Spleen (tissue), 11 donors: Measurements from ENCODE around the gene PNMA1. TPM values are rescaled to one million over a fixed set of nuclear protein-coding genes. Genes with fewer than 3 reads are reported as not detected.
"Not testable (repeated sequence)": the region's sequence is repeated elsewhere in the genome, so short reads cannot be mapped to it uniquely, and the experiment has no call there.

Source experiments
- DNase-seq: peaks from one replicate; pipeline ENCODE4 v3.0.0-alpha.2; 2020
- H3K27ac ChIP-seq, 8 donors: fragments of 200-600 bp; sonication (generic) in 7 of 8; 1 replicate in 4 of 8; 2 replicates in 4 of 8; pipeline versions ENCODE4 v1.5.0 to v1.8.0; 2016 to 2021; ENCODE audit warnings: inconsistent platforms in 4 of 8, mild to moderate bottlenecking in 4 of 8, moderate library complexity in 1 of 8
- H3K27me3 ChIP-seq, 7 donors: fragments of 200-600 bp; sonication (generic) in 6 of 7; replicated peaks in 1 of 7; 1 replicate in 4 of 7; 2 replicates in 3 of 7; pipeline versions ENCODE4 v1.5.0 to v1.8.0; 2016 to 2021; ENCODE audit warnings: inconsistent platforms in 3 of 7, mild to moderate bottlenecking in 1 of 7
- H3K36me3 ChIP-seq, 6 donors: fragments of 200-600 bp; sonication (generic) in 5 of 6; 1 replicate in 4 of 6; 2 replicates in 2 of 6; pipeline versions ENCODE4 v1.5.0 to v1.8.0; 2016 to 2021; ENCODE audit warnings: inconsistent platforms in 2 of 6
- H3K4me1 ChIP-seq, 6 donors: fragments of 200-600 bp; sonication (generic) in 5 of 6; 1 replicate in 3 of 6; 2 replicates in 3 of 6; pipeline versions ENCODE4 v1.5.0 to v1.8.0; 2016 to 2021; ENCODE audit warnings: inconsistent platforms in 3 of 6
- H3K4me3 ChIP-seq, 8 donors: fragments of 200-600 bp; sonication (generic) in 7 of 8; 1 replicate in 4 of 8; 2 replicates in 4 of 8; pipeline versions ENCODE4 v1.5.0 to v1.8.0; 2016 to 2021; ENCODE audit warnings: inconsistent platforms in 4 of 8, mild to moderate bottlenecking in 4 of 8, moderate library complexity in 2 of 8
- H3K9me3 ChIP-seq, 8 donors: fragments of 200-600 bp; sonication (generic) in 7 of 8; 1 replicate in 4 of 8; 2 replicates in 4 of 8; pipeline versions ENCODE4 v1.5.0 to v1.8.0; 2016 to 2021; ENCODE audit warnings: inconsistent platforms in 4 of 8
- POLR2A ChIP-seq, 3 donors: fragments of 450-650 bp; IDR thresholded peaks; one replicate each; pipeline ENCODE4 v1.5.1; 2017; ENCODE audit warnings: antibody characterized with exemption in 3 of 3, mild to moderate bottlenecking in 1 of 3
- POLR2AphosphoS5 ChIP-seq, 3 donors: sonication (generic); formaldehyde crosslinking; IDR thresholded peaks; one replicate each; pipeline ENCODE4 v1.5.1; 2017; ENCODE audit warnings: antibody characterized with exemption in 3 of 3
- WGBS, 5 donors: extraction: QIAGEN DNeasy Blood & Tissue Kit in 3 of 5; methylation state at CpG; one replicate each; pipeline versions ENCODE4 v1.1.5 to v1.1.7; 2013 to 2018; 5-methylcytosine and 5-hydroxymethylcytosine counted together
- intact Hi-C: fragments of 100-400 bp; cut with DNase I; formaldehyde crosslinking; loops from one replicate; pipeline ENCODE4 v1.15.0; 2023; ENCODE audit warnings: low total_unique reads
- polyA plus RNA-seq, 3 donors: library from polyadenylated mRNA; stranded (reverse); fragments of 200-250 nt; gene quantifications; one replicate each; pipeline ENCODE4 v1.2.1, GENCODE V29; 2013
- total RNA-seq, 7 donors: library from RNA; depleted of rRNA in 3 of 7; stranded (reverse); fragments of >200 nt in 3 of 7; fragmentation: NEBNext Ultra II Directional in 4 of 7; extraction: Animal tissue kit (Norgen Biotek cat#: 25700) in 4 of 7; gene quantifications; one replicate each; pipeline versions ENCODE4 v1.1.0 to v1.2.1, GENCODE V29; 2016 to 2021
- TF ChIP-seq, protein P1 (sequence below), 11 experiments: fragments of 200-600 bp in 7 of 11; fragments of 450-650 bp in 4 of 11; sonication (generic) in 4 of 11; IDR thresholded peaks in 8 of 11; conservative IDR thresholded peaks in 3 of 11; 1 replicate in 7 of 11; 2 replicates in 4 of 11; pipeline versions ENCODE4 v1.4.0 to v1.8.0; 2016 to 2021; ENCODE audit warnings: antibody characterized with exemption in 11 of 11, inconsistent platforms in 4 of 11, mild to moderate bottlenecking in 1 of 11
- donor health status: healthy with polysubstance abuse.
- donor health status: DM: no; HTN: no; CAD: no; lungs with moderate emphysema.
- donor health status: DM: no; HTN: no; CAD: no.
- donor health status: Bipolar disorder and iron deficiency.
- donor health status: healthy.
- donor health status: DM: no; HTN: no; CAD: no.
- donor health status: DM: yes; HTN: yes; CAD: no.

Gene PNMA1
- total and polyA plus RNA-seq, 10 donors = 13.1 to 31.8 (median 22.2) TPM

DNA sequence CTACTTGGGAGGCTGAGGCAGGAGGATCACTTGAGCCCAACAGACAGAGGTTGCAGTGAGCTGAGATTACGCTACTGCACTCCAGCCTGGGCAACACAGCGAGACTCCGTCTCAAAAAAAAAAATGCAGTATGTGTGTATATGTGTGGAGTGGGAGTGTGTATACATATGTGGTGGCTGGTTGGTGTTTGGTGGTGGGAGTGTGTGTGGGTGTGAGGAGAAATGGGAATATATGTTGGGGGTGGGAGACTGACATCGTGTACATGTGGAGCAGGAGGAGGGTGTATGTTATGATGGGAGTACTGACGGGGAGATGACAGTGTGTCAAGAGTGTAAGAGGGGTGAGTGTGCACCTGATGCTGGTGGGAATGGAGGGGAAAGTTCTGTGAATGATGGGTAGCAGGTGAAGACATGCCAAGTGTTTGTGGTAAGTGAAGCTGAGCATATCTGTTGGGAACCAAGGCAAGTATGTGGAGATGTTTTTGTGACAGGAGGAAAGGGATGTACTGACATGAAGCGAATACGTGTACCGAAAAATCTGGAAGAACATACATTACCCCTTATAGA, 4.2 kb downstream of the PNMA1 start:
- no peaks in the 10 kb centered on the region for H3K36me3 ChIP-seq
- no peak for DNase-seq
- H3K27me3 ChIP-seq = peaks cover 0 to 12% (median 0%) of the 10 kb centered on the region in 7 donors
- H3K9me3 ChIP-seq = no peaks in the 10 kb centered on the region
- no peak overlapping the region for H3K4me3 ChIP-seq
- no peak overlapping the region for H3K27ac ChIP-seq
- intact Hi-C loops = no loop called here
- 92 to 98% (median 94%) methylated on average over 8 of the region's 8 CpGs for WGBS, 5 donors
- peaks cover 9 to 43% (median 37%) of the 10 kb centered on the region in 6 donors for H3K4me1 ChIP-seq
- TF ChIP-seq, protein P1, sequence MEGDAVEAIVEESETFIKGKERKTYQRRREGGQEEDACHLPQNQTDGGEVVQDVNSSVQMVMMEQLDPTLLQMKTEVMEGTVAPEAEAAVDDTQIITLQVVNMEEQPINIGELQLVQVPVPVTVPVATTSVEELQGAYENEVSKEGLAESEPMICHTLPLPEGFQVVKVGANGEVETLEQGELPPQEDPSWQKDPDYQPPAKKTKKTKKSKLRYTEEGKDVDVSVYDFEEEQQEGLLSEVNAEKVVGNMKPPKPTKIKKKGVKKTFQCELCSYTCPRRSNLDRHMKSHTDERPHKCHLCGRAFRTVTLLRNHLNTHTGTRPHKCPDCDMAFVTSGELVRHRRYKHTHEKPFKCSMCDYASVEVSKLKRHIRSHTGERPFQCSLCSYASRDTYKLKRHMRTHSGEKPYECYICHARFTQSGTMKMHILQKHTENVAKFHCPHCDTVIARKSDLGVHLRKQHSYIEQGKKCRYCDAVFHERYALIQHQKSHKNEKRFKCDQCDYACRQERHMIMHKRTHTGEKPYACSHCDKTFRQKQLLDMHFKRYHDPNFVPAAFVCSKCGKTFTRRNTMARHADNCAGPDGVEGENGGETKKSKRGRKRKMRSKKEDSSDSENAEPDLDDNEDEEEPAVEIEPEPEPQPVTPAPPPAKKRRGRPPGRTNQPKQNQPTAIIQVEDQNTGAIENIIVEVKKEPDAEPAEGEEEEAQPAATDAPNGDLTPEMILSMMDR (IDR thresholded peaks at IDR 0.05 in 8 of 11, conservative IDR thresholded peaks at IDR 0.05 in 3 of 11) = no peak
- TF ChIP-seq POLR2AphosphoS5 (IDR thresholded peaks at IDR 0.05) = no peak
- no peak for TF ChIP-seq POLR2A (IDR thresholded peaks at IDR 0.05)

DNA sequence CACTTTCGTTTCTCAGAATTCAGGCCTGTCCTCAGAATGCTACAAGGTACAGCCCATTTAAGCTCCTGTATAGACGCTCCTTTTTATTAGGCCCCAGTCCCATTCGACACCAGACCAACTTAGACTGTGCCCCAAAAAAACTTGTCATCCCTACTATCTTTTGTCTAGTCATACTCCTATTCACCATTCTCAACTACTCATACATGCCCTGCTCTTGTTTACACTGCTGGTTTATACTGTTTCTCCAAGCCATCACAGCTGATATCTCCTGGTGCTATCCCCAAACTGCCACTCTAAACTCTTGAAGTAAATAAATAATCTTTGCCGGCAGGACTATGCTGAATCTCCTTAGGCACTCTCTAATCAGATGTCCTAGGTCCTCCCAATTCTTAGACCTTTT, 6.1 kb downstream of the PNMA1 start:
- DNase-seq, H3K36me3 ChIP-seq, H3K27me3 ChIP-seq, H3K27ac ChIP-seq, H3K4me3 ChIP-seq, H3K9me3 ChIP-seq, intact Hi-C loops: not testable (repeated sequence)
- H3K4me1 ChIP-seq = peaks cover 9 to 29% (median 23%) of the 10 kb centered on the region in 6 donors
- WGBS, 5 donors = 89 to 100% (median 93%) methylated on average over 1 to 4 of the region's 4 CpGs

DNA sequence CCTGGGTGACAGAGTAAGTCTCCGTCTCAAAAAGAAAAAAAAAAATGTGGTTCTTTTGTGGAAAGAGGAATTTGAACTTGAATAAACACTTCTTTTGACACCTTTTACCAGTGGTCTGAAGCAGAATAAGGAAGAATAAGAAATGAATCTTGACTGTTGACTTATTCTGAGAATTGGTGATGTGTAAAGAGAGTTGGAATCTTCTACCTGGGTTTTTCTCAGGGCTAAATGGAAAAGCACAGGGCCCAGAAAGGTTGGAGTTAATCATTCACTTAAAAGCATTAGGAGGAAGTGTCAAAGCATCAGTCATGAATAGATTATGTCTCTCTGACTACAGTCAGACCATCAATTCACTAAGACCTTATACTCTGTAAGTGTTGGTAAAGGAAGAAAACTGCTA, 13.9 kb downstream of the PNMA1 start:
- Histone ChIP-seq H3K36me3 (peaks cover 0 to 5% (median 0%) of the 10 kb centered on the region in 6 donors), H3K4me1 (no peaks in the 10 kb centered on the region), H3K27ac (no peak overlapping the region), H3K9me3 (no peaks in the 10 kb centered on the region), H3K4me3 (no peak overlapping the region), H3K27me3 (no peaks in the 10 kb centered on the region)
- intact Hi-C loops = no loop called here
- 3 to 87% (median 77%) methylated on average over 1 of the region's 1 CpG for WGBS, 5 donors
- TF ChIP-seq POLR2AphosphoS5 (IDR thresholded peaks at IDR 0.05) (no peak), POLR2A (IDR thresholded peaks at IDR 0.05) (no peak)
- TF ChIP-seq, protein P1 (IDR thresholded peaks at IDR 0.05 in 8 of 11, conservative IDR thresholded peaks at IDR 0.05 in 3 of 11) = no peak
- no peak for DNase-seq

DNA sequence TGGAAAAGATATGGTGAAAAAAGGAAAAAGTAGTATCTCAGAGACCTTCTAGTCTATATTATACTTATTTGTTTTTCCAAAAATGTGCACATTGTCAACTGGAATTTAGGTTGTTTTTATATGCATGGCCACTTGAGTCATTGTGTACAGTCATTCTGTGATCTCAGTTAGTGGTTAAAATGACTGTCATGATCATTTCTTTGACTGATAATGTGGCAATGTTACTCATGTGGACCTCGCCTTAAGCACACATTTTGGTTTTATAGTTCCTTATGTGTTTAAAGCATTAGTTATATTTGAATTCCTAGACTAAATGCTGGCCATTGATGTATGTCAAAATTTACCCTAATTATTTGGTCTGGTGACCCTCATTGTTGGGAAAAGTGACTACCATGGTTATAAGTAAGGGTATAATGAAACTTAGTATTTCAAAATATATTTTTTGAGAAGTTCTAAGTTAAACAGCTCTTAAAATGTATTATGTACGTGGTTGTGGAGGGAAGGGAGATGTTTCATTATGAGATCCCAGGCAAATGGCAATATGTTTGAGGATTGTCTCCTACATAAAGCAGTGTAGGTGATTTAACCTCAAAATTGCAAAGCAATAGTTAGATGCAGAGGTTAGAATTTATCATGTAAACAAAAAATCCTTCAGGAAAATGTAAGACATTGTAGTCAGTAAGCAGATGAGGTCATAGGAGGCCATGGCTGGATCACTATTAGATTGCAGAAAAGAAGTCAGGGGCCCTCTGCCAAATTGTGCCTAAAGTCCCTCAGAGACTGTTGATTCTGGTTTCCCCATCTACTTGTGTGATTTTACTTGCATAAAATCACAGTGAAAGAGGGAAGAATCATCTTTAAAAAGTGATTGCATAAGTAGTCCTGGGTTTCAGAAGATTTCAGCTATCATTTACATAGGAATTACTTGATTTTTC, 17.5 kb downstream of the PNMA1 start:
- intact Hi-C loops = no loop called here

More for the DNA sequence above, 17.5 kb downstream of the PNMA1 start:
- WGBS, 5 donors = 63 to 75% (median 67%) methylated on average over 2 of the region's 2 CpGs
- Histone ChIP-seq H3K9me3 (no peaks in the 10 kb centered on the region), H3K27me3 (no peaks in the 10 kb centered on the region), H3K27ac (no peak overlapping the region), H3K36me3 (peaks cover 0 to 24% (median 0%) of the 10 kb centered on the region in 6 donors), H3K4me1 (no peaks in the 10 kb centered on the region), H3K4me3 (no peak overlapping the region)
- TF ChIP-seq, protein P1 (IDR thresholded peaks at IDR 0.05 in 8 of 11, conservative IDR thresholded peaks at IDR 0.05 in 3 of 11) = no peak
- TF ChIP-seq POLR2A (IDR thresholded peaks at IDR 0.05) = no peak
- no peak for TF ChIP-seq POLR2AphosphoS5 (IDR thresholded peaks at IDR 0.05)
- no peak for DNase-seq
